Stimulated activated CD8-positive, alpha-beta memory T cell treated with anti-CD3 and anti-CD28 coated beads, Interleukin-7, amount 100 ng/mL, for 4 hours (primary cell): Measurements from ENCODE around the gene LCP2.
A peak's percentile ranks its signal among the peaks of the same experiment; 100 is the strongest.

Source experiments
- DNase-seq, 2 donors: peaks; one replicate each; pipeline ENCODE4 v3.0.0-alpha.2; 2020; ENCODE audit warnings: low read depth in 2 of 2

The LCP2 gene

GRCh38 chr5:170315154-170315553 lies 17.6 kb upstream of the LCP2 start:
- DNase-seq, result no peak

- DNase-seq, result no peak
Measured at GRCh38 chr5:170314541-170315095, 17.0 kb upstream of the LCP2 start.

GRCh38 chr5:170313816-170314215 lies 16.2 kb upstream of the LCP2 start:
- no peak for DNase-seq

GRCh38 chr5:170313344-170313743 lies 15.8 kb upstream of the LCP2 start:
- DNase-seq, result peak in 1 of 2 donors; percentile 45

- DNase-seq, result peak; percentile 71 to 86
Measured at GRCh38 chr5:170312666-170313065, 15.1 kb upstream of the LCP2 start.

GRCh38 chr5:170312301-170312595 lies 14.7 kb upstream of the LCP2 start:
- DNase-seq, result no peak

GRCh38 chr5:170311511-170312300 lies 14.1 kb upstream of the LCP2 start:
- no peak for DNase-seq

- no peak for DNase-seq
Measured at GRCh38 chr5:170310256-170310926, 12.8 kb upstream of the LCP2 start.

GRCh38 chr5:170308686-170309085 lies 11.1 kb upstream of the LCP2 start:
- no peak for DNase-seq

- no peak for DNase-seq
Measured at GRCh38 chr5:170307575-170308465, 10.2 kb upstream of the LCP2 start.

- DNase-seq, result no peak
Measured at GRCh38 chr5:170306381-170306831, 8.8 kb upstream of the LCP2 start.

- no peak for DNase-seq
Measured at GRCh38 chr5:170305646-170306025, 8.1 kb upstream of the LCP2 start.

GRCh38 chr5:170305016-170305645 lies 7.6 kb upstream of the LCP2 start:
- DNase-seq, result no peak

- DNase-seq, result no peak
Measured at GRCh38 chr5:170303549-170303948, 6.0 kb upstream of the LCP2 start.

GRCh38 chr5:170302653-170303501 lies 5.3 kb upstream of the LCP2 start:
- peak; percentile 54 to 67 for DNase-seq

- no peak for DNase-seq
Measured at GRCh38 chr5:170301981-170302652, 4.5 kb upstream of the LCP2 start.

- no peak for DNase-seq
Measured at GRCh38 chr5:170301149-170301548, 3.6 kb upstream of the LCP2 start.

GRCh38 chr5:170300361-170301013 lies 2.9 kb upstream of the LCP2 start:
- no peak for DNase-seq

- DNase-seq, result no peak
Measured at GRCh38 chr5:170296935-170297588, 515 bp downstream of the LCP2 start.
